Muscle of back (tissue), 11 donors: ENCODE results near the gene MANBA. TPM values are rescaled to one million over a fixed set of nuclear protein-coding genes. Genes with fewer than 3 reads are reported as not detected.
"Not testable (repeated sequence)": the region's sequence is repeated elsewhere in the genome, so short reads cannot be mapped to it uniquely, and the experiment has no call there.

Experiments
- DNase-seq, 3 donors: peaks; one replicate each; pipeline versions ENCODE4 v3.0.0 to v3.0.0-alpha.2; 2013
- polyA plus RNA-seq, 10 donors: library from polyadenylated mRNA; unstranded; fragments of 120-200 nt; gene quantifications; one replicate each; pipeline ENCODE4 v1.2.1, GENCODE V29; 2013; ENCODE audit not compliant: insufficient read length in 10 of 10

Gene MANBA
- polyA plus RNA-seq, 10 donors, result 9.7 to 13.0 (median 10.9) TPM

DNA sequence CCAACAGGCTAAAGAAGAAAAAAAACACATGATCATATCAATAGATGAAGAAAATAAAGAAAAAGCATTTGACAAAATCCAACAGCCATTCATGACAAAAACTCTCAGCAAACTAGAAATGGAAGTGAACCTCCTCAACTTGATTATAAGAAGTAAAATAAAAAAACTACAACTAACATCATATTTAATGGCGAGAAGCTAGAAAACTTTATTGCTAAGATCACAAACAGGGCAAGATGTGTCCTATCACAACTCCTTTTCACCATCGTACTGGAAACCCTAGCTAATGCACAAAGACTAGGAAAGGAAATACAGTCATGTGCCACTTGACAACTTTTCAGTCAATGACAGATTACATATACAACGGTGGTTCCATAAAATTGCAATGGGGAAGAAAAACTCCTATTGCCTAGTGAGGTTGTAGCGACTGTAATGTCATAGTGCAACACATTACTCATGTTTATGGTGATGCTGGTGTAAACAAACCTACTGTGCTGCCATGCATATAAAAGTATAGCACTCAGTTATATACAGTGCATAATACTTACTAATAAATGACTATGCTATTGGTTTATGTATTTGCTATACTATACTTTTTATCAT is 12.1 kb upstream of the MANBA start:
- no peak for DNase-seq

DNA sequence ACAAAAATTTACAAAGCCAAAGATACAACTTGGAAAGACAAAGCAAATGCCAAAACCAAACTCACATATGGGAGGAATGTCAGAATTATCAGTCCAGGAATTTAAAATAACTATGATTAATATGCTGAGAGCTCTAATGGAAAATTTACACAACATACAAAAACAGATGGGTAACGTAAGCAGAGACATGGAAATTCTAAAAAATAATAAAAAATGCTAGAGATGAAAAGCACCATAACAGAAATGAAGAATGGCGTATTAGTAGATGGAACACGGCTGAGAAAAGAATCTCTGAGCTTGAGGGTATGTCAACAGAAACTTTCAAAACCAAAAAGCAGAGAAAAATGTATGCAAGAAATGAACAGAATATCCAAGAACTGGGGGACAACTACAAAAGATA is 4.1 kb upstream of the MANBA start:
- DNase-seq, result no peak

DNA sequence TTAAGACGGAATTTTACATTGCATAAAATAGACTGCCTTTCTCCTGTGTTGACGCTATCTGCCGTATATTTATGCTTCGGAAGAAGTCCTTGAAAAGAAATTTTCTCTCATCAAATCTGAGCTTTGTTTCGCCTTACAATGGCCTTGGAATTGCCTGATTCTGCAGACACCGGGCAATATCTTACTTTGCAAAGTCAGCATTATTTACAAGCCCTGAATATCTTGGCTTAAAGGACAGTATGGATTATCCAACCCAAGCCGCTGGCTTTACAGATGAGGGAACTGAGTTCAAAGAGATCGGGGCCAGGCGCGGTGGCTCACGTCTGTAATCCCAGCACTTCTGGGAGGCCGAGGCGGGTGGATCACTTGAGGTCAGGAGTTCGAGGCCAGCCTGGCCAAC is 1.1 kb upstream of the MANBA start:
- no peak for DNase-seq

DNA sequence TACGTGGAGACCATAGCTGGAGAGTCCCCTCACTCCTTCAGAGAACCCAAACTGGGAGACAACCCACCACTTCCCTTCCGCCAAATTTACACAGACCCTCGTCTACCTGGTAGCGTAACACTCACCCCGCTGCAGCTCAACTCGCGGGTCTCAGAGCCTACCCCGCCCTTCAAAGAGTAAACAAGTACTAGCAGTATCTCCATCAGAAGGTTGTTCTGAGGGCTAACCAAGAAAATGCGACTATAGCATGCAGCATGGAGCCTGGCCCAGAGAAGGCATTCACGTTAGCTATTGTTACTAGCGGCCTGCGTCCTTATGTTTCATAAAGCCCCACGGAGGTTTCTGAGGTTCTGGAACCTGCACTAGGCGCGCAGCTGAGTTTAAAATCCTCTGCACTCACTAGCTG is 531 bp upstream of the MANBA start:
- peak in 2 of 3 donors; percentile 18 to 27 for DNase-seq

DNA sequence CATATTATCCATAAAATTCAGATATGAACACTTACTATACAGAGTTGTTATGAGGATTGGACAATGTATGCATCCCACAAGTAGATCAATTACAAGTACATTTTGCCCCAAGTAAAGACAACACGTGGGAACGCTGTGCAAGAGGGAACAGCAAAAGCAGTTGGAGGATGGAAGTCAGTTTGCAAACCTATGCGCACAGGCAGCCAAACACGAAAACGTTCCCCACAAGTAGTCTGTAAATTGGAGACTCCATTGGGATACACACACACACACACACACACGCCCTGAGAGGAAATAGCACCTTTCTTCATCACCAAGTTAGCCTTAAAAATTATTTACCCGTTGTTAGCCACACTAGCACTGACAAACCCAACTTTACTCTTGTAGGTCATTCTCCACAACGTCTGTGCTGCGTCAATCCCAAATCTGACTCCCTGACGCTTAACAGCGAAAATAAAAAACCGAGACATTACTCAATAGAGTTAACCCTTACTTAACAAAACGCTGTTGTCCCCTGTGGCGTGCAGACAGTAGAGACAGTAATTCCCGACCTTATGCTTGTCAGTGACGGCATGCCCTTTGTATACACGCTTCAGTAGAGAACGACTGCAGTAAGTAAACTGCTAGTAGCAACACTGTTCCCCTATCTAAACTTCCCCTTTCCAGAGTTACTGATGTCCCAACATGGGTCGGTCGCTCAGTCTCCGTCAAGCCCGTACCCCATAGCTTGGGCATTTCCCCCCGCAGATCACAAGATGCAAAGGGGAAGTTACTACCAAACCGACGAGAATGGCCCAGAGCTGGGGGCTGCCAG is 730 bp downstream of the MANBA start:
- peak in 2 of 3 donors; percentile 33 to 54 for DNase-seq

DNA sequence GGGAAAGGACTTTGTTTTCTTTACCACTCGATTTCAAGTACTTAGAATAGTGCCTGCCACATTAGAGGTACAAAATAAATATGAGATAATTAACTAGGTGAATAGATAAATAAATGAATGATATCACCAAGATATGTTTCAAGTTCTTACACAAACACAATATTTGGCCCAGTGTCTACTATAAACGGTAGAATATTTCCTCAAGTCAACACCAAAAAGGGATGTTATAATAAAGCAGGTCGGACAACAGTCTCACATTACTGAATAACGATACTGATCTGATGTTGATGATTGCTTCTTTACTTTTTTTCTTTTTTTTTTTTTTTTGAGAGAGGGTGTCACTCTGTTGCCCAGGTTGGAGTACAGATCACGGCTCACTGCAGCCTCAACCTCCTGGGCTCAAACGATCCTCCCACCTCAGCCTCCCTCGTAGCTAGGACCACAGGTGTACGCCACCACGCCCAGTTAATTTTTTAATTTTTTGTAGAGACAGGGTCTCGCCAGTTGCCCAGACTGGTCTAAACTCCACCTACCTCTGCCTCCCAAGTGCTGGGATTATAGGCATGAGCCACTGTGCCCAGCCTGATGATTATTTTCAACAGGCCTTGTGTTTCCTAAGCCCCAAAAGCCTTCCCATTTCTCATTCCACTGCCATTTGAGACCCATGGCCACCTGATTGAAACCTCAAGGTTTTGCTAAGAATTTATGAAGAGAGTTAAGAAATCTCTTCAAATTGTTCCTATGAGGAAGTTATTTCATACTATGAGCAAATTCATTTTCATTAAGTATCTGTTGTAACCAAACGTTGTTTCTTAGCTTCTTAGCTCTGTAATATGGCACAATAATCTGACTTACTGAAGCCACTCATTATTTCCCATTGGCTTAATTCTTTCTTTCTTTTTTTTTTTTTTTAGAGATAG is 2.3 kb downstream of the MANBA start:
- DNase-seq, result no peak

DNA sequence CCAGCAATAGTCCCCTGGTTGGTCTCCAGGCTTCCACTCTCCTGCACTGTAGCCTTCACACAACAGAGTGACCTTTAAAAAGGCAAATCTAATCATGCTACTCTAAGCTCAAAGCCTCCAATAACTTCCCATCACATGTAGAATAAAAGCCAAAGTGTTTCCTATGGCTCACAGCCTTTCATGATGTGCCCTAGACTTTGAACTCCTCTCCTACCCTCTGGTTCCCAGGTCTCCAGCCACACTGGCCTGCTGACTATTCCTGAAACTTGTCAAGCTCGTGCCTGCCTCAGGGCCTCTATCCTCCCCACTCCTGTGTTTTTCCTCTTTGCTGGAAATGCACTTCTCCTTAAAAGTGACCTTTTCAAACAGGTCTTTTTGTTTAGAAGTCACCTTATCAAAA is 3.1 kb downstream of the MANBA start:
- no peak for DNase-seq

DNA sequence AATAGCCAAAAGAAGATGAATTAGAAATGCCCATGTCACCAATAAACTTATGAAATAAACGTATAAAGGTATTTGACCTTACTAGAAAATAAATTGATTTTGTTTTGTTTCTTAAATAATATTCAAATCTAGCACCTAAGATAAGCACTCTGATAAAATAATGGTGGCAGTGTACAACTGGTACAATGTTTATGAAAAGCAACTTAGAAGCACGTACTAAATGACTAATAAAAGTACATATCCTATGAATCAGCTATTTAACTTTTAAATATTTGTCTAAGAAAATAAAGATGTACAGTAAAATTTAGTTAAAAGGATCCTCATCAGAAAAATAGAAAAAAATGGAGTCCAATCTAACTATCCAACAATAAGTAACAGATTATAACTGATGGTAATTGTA is 6.7 kb downstream of the MANBA start:
- no peak for DNase-seq

DNA sequence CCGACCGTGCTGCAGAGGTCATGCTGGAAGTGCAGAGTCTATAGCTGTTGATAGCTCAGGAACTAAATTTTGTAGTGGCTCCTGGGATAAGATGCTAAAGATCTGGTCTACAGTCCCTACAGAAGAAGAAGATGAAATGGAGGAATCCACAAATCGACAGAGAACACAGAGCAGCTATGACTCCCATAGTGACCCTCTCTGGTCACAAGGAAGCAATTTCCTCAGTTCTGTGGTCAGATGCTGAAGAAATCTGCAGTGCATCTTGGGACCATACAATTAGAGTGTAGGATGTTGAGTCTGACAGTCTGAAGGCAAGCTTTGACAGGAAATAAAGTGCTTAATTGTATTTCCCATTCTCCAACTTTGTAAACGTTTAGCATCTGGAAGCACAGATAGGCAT is 8.8 kb downstream of the MANBA start:
- DNase-seq, result no peak

DNA sequence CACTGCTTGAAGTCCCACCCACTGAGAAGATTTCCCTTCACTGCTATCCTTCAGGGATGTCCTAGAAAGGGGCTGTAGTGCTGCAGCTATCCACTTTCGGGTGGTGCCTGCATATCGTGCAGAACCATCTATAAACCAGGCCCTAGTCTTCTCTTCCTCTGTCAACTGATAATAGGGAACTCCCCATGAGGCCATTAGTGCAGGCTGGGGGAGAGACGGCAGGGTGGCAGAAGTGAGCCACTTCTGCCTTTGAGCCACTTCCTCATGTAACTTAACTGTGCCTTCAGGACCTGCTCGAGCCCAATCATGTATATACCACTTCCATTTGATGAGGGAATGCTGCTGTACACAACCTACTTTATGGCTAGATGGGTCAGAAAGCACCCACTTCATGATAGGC is 17.4 kb downstream of the MANBA start:
- not testable (repeated sequence) for DNase-seq

DNA sequence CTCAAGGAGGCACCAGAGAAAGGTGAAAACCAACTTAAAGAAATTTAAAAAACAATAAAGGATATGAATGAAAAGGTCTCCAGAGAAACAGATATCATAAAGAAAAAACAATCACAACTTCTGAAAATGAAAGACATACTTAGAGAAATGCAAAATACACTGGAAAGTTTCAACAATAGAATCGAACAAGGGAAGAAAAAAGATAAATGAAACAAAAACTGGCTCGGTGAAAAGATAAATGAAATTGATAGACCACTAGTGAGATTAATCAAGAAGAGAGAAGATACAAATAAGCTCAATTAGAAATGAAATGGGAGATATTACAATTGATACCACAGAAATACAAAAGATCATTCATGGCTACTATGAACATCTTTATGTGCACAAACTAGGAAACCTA is 22.0 kb downstream of the MANBA start:
- DNase-seq, result not testable (repeated sequence)

DNA sequence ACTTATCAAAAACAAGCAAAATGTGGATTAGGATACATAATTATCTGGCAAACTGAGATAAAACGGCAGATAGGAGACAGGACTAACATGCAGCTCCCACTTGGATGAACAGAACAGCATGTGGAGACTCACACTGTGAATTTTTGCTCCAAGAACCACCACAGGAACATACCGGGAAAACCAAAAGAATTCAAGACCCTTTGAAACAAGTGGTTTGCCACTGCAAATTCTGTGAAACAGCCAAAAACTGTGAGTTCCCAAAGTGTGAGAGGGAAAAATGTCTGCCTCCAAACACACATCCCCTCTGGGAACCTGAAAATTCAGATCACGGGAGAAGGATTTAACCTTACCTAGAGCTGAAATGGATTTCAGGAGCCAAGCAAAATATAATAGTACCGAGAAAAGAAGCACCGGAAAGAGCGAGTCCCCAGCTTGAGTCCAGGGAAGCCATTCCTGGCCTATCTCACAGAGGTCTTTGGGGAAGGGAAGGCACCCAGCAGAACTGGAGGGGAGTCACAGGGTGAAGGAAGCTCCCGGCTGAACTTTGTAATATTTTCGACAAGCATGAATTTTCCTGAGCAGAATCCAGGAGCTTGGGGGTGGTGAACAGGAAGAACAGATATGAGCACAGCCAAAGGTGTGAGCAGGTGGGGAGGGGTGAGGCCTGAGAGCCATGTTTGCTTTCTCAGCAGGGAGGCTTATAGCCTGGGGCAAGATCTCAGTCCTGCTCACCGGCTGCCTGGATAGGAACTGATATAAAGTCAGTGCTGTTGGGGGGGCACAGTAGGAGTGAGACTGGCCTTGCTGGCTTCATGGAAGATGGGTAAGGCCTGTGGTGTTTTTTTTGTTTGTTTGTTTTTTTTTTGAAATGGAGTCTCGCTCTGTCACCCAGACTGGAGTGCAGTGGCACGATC is 23.9 kb downstream of the MANBA start:
- DNase-seq, result no peak

DNA sequence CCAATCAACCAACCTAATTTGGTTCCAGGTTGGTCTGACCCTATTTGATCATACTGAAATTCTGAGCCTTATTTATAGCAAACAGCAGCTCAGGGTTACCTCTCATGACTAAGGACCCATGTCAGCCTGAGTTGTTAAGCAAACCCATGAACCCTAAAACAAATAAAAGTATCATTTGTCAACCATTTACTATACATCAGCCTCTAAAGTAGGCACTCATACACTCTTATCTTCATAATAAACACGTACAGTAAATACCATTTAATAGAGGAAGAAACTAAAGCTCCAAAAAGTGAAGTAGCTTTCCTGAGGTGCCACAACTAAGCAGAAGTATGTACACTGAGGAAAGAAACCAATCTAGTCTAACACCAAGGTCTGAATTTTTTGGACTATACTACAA is 25.2 kb downstream of the MANBA start:
- no peak for DNase-seq

DNA sequence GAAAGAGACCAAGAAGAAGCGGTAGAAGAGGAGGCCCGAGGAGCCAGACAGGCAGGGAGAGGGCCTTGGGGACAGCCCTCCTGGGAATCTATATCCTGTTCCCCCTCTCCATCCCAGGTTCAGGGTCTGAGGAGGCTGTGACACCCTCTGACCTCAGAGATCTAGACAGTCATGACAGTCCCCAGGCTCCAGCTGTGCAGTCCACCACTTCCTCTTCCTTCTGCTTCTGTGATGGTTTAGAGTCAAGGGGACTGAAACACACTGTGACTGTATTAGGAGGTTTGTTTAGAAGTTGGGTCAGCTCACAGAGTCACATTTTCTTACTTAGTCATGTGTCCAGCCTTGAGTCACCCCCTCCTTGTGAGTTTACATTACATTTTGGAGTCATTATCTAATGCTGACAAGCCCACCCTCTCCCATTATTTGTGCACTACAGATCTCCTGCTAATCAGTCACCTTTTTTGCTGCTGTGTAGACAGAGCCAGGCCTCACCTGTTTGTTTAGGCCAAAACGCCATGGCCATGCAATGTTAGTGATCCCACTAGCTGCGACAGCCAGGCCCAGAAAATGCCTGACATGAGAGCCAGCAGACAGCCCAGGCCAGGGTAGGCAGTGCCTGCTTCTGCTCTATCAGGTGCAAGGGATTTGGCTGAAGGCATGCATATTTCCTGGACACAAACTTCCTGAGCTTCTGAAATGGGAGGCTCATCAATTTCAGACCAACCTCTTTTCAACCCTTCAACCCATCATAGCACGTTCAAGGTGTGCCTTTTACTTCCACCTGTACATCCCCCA is 26.0 kb downstream of the MANBA start:
- peak in 1 of 3 donors; percentile 3 for DNase-seq

DNA sequence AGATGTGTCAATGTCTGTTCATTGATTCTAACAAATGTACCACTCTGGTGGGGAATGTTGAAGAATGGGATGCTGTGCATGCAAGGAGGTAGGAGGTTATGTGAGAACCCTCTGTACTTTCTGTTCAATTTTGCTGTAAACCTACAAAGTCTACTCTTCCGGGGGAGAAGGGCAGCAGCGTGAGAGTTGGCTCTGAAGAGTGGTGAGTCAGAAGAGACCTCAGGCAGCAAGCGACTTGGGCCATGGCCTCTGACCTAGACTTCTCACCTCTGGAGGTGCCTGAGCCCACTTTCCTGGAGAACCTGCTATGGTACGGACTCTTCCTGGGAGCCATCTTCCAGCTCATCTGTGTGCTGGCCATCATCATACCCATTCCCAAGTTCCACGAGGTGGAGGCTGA is 26.7 kb downstream of the MANBA start:
- no peak for DNase-seq

DNA sequence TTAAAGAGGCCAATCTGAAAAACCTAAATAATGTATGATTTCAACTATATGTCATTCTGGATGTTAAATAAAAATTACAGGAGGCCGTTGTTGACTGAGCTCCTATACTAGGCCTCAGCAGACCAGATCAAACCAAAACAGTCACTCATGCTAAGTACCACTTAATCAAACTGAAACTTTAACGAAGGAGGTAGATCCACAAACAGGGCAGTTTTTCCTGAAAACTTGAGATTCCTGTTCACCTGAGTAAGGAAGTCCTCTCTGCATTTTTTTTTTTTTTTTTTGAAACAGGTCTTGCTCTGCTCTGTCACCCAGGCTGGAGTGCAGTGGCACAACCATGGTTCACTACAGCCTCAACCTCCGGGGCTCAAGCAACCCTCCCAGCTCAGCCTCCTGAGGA is 27.7 kb downstream of the MANBA start:
- no peak for DNase-seq

DNA sequence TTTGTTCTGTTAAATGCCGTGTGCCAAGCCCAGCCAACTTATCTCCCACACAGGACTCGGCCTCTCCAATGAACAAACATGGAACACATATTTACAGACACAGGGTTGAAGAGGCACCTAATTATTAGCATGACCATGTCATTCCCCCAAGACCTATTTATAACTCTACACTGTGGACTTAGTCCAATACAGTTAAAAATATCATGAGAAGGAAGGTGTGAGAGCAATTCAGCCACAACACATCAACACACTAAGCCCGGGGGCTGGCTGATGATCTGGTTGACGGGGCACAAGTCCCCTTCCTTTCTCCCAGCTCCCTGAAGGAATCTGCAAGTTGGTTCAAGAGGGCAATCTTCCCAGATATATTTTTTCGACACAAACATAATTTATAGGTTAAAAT is 28.1 kb downstream of the MANBA start:
- peak in 1 of 3 donors; percentile 12 for DNase-seq

DNA sequence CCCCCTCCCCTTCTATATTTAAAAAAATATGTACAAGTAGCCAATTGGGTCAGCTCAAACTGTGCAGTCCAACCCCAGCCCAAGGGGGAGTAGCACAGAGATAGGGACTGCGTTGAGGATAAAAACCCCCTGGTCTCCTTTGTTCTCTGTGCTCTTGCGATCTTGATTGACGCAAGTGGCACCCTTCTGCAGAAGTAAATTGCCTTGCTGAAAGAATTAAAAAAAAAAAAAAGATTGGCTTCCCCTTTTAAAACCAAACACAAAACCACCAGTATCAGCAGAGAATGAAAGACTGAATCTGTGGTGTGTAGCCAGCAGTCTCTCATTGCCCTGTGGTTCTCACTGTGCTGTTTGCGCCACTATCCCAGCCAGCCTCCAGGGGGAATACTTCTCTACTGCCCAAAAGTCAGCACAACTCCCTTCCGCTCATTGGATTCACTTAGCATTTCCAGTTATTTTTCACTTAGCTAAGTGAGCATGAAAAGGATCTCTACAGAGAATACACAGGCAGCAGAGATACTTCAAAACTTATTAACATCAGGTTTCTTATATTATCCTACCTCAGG is 29.7 kb downstream of the MANBA start:
- no peak for DNase-seq

DNA sequence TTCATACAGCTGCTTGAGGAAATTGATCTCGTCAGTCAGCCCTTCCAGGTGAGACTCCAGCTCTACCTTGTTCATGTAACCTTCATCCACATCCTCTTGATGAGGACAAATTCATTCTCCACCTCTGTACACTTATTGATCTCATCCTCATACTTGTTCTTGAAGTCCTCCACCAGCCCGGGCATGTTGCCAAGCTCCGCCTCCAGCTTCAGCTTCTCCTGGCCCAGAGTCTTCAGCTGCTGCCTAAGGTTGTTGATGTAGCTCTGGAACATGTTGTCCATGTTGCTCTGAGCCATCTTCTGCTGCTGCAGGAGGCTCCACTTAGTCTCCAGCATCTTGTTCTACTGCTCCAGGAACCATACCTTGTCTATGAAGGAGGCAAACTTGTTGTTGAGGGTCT is 31.3 kb downstream of the MANBA start:
- not testable (repeated sequence) for DNase-seq

DNA sequence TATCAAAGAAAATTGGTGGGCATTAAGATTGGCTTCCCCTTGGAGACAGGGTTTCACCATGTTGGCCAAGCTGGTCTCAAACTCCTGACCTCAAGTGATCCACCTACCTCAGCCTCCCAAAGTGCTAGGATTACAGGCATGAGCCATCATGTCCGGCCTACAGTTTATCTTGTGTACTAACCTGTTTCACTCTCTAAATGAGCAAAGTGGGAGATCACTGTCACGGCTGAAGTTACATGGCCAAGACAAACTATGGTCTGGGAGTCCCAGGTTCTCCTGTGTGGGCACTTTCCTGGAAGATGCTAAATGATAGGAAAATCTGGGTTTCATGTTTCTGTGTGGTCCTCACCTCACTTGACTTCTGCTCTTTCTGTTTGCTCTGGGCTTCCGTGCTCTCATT is 33.8 kb downstream of the MANBA start:
- not testable (repeated sequence) for DNase-seq
